Pons (tissue), 1 donor: ENCODE results near the gene IL1B.
"Not testable (repeated sequence)": the region's sequence is repeated elsewhere in the genome, so short reads cannot be mapped to it uniquely, and the experiment has no call there.

Experiments used
- DNase-seq: peaks from one replicate; pipeline ENCODE4 v3.0.0-alpha.2; 2016; ENCODE audit warnings: low spot score

IL1B gene

GRCh38 chr2:112850588-112850987 is 14.0 kb upstream of the IL1B start:
- DNase-seq: no peak

- no peak for DNase-seq
Measured at GRCh38 chr2:112849956-112850355, 13.4 kb upstream of the IL1B start.

- no peak for DNase-seq
Measured at GRCh38 chr2:112848833-112849232, 12.3 kb upstream of the IL1B start.

- DNase-seq: no peak
Measured at GRCh38 chr2:112846031-112846430, 9.5 kb upstream of the IL1B start.

GRCh38 chr2:112843836-112844235 is 7.3 kb upstream of the IL1B start:
- no peak for DNase-seq

GRCh38 chr2:112843288-112843687 is 6.7 kb upstream of the IL1B start:
- DNase-seq: no peak

- peak; percentile 75 for DNase-seq
Measured at GRCh38 chr2:112841295-112842044, 4.9 kb upstream of the IL1B start.

- DNase-seq: no peak
Measured at GRCh38 chr2:112840068-112840445, 3.5 kb upstream of the IL1B start.

GRCh38 chr2:112839407-112840067 is 3.0 kb upstream of the IL1B start:
- DNase-seq: peak; percentile 69

GRCh38 chr2:112836163-112836560 is 417 bp downstream of the IL1B start:
- no peak for DNase-seq

GRCh38 chr2:112835536-112836162 is 930 bp downstream of the IL1B start:
- no peak for DNase-seq

- no peak for DNase-seq
Measured at GRCh38 chr2:112835061-112835501, 1.5 kb downstream of the IL1B start.

GRCh38 chr2:112834396-112835037 is 2.1 kb downstream of the IL1B start:
- DNase-seq: no peak

GRCh38 chr2:112833976-112834375 is 2.6 kb downstream of the IL1B start:
- no peak for DNase-seq

GRCh38 chr2:112833639-112833931 is 3.0 kb downstream of the IL1B start:
- DNase-seq: not testable (repeated sequence)

- no peak for DNase-seq
Measured at GRCh38 chr2:112832841-112833638, 3.5 kb downstream of the IL1B start.

- DNase-seq: no peak
Measured at GRCh38 chr2:112831946-112832840, 4.4 kb downstream of the IL1B start.

- no peak for DNase-seq
Measured at GRCh38 chr2:112831513-112831845, 5.1 kb downstream of the IL1B start.

- no peak for DNase-seq
Measured at GRCh38 chr2:112830682-112831512, 5.7 kb downstream of the IL1B start.

GRCh38 chr2:112829961-112830681 is 6.5 kb downstream of the IL1B start:
- DNase-seq: no peak
